ENCODE data around the gene UBASH3B.

DNA sequence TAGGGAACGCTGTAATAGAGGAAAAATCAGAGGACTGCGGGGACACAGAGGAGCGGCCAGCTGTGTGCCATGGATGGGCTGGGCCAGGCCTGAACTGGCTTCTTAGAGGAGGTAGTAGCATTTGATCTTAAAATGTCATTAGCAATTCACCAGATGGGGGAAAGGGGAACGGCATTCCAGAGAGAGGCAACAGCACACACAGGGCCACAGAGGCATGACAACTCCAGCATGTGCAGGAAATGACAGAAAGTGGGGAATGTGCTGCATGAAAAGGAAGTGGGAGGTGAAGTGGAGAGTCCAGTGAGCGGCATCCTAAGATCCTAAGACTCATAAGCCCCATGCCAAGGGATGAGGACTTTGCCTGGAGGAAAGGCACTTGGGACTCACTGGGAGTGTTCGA, 69.0 kb downstream of the UBASH3B start:
- TF ChIP-seq POLR2AphosphoS5 (IDR thresholded peaks at IDR 0.05; ENCODE audit: borderline replicate concordance, low read depth, low read length) (no peak), FOXP2 (optimal IDR thresholded peaks at IDR 0.05; ENCODE audit: control extremely low read depth, extremely low read length, insufficient read depth) (no peak)
